NCI-H1048 (cell line): ENCODE measurements around the gene ADAMTS2.
"Not testable (repeated sequence)": the region's sequence is repeated elsewhere in the genome, so short reads cannot be mapped to it uniquely, and the experiment has no call there.

Experiments
- DNase-seq: peaks from one replicate; lab custom pipeline; 2025; lab: John Stamatoyannopoulos, UW

ADAMTS2 gene

DNA sequence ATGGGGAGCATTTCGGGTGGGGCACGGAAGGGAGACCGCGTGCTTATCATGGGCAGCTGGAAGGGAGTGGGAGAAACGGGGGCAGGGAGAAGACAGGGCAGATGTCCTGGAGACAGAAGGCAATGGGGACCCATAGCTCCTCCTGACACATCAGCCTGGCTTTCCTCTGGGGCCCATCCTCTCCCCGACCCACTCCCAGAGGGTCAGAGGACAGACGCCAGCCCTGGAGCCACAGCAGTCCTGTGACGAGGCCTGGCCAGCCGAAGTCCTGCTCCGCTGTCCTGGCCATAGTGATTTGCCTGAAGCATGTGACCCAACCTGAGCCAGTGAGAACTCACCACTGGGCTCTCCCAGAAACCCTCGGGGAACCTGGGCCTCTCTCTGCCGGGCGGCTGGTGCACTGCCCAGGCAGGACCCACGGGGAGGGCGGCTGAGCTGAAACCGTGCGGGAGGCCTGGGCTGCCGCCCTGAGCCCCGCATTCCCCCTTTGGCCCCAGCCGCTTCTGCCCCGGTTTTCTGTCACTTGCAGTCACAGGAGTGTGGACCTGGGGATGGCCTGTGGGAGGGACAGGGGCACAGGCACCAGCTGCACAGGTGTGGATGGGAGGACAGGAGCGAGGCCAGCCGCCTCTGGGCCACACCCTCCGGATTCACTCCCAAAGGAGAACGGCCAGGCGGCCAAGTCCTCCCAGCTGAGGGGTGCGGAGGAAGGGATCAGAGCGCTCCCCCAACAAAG lies 19.8 kb downstream of the ADAMTS2 start:
- no peak for DNase-seq

DNA sequence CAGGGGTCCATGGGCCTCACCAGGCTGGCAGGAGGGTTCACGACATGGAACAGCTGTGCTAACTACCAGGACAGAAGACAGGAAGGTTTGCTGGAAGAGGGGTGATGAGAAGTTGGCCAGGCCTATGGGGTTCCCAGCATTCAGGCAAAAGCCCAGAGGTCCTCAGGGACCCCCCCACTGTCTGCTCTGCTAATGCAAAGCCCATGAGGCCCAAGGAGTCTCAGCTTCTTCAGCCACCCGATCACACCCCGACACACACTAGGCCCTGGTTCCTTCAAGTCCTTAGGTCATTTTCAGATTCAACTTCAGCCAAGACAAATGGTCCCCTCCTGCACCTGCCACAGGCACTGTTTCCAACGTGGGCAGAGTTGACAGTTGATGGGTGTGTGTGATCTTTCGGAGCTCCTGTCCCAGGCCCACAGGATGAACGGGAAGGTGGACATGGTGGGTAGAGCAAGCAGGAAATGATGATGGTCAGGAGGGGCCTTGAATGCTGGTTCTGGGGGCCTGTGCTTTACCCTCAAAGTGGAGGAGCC lies 20.4 kb downstream of the ADAMTS2 start:
- no peak for DNase-seq

DNA sequence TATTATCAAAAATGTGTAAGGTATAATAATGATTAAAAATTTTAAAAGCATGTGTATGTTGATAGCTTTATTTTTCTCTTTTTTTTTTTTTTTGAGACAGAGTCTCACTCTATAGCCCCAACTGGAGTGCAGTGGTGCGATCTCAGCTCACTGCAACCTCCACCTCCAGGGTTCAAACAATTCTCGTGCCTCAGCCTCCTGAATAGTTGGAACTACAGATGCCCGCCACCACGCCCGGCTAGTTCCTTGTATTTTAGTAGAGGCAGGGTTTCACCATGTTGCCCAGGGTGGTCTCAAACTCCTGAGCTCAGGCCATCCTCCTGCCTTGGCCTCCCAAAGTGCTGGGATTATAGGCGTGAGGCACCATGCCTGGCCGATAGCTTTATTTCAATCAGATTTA lies 20.9 kb downstream of the ADAMTS2 start:
- DNase-seq, result not testable (repeated sequence)

DNA sequence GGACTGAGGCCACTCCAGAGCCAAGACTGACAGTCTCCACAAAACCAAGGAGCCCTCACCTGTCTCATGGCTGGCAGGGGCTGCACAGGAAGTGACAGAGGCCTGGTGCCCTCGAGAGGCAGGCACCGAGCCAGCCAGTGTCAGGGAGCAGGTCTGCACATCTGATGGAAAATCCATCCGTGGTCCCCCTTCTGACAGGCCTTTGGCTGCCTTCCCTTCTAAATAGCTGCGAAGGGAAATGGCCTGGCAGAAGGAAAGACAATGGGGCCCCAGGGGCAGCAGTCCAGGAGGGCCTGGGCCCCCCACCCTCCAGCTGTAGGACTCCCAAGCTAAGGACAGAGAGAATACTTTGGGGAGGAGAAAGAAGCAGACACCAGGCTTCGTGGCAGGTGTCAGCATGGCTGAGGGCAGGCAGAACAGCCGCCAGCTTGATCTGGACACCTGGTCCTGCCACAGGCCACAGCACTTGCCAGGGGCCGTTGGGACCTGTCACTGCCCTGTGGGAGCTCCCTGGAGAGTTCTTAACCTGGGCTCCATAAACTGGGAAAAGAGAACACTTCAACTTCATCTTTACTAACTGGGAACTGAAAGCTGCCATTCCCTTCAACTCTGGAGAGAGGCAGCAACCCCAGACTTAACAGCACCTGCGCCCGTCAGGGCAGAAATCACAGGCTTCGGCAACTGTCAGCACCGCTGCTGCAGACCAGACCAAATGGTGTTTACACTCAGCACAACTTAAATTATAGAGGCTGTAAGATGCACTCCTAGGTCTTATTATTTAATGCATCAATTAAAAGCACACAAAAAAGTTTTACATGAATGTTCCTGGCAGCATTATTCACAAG lies 22.0 kb downstream of the ADAMTS2 start:
- no peak for DNase-seq

DNA sequence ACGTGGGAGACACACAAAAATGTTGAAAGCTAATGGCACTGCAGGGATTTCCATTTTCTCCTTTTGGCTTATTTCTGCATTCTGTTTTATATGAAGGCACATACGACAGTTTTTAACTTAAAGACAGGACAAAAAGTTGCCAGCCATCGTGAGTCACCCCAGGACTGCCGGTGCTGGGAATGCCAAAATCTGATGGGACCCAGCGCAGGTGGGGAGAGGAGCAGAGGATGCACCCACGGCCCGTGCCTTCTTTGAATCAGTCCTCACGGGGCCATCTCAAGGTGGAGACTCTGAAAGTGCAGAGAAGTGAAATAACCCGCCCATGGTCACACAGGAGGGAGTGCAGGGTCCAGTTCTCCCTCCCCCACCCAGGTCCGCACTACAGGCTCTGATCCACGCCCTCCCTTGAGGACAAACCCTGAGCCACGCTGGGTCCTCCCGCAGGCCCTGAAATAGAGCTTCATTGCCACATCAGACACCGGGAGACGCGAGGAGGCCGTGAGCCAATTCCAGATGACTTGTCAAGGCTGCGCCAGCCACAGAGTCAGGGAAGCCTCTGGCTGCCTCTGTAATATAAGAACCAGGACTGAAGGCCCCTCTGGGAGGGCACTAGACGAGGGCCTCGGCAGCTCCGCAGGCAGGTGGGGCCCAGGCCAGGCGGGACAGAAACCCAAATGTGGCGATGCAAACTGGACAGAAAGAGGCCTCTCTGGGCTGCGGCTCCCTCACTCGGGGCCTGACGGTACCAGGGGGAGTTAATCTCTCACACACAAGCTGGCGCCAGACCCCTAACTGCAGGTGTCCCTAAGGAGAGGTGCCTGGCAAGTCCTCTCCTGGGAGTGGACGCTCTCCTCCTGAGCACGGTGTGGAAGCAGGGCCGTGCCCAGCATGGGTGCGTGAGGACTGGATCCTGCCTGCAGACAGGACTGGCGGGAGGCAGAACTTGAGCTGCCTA lies 22.9 kb downstream of the ADAMTS2 start:
- no peak for DNase-seq

DNA sequence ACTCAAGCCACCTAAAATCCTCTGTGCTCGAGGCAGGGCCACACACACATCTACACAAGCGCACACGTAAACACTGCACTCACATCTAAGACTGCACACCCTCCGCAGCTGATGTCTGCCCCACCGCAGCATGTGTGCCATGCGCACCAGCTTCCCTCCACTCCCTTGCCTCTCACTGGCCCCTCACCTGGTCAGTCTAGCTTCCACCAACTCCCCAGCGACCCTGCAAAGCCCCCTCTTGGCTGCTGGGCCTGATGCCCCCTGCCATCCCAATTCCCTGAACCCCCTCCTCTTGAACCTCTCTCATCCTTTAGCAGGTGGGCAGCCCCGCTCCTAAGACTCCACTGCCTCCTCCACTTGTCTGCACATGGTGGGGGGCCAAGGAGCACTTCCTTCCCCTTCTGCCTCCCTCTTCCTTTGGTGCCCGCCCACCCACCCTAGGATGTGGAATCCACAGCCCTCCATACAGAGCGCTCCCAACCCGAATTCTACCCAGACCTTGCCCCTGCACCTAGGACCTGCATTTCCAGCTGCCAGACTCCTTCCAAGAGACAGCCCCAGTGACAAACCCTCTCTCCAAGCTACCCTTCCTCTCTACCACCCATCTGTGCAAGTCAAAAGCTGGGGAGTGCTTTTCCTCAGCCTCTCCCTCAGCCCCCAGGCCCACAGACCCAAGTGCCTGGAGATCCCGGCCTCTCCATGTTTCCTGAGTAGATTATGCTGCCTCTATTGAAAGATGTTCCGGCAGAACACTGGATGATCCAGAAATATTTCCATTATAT lies 23.9 kb downstream of the ADAMTS2 start:
- DNase-seq, result no peak

DNA sequence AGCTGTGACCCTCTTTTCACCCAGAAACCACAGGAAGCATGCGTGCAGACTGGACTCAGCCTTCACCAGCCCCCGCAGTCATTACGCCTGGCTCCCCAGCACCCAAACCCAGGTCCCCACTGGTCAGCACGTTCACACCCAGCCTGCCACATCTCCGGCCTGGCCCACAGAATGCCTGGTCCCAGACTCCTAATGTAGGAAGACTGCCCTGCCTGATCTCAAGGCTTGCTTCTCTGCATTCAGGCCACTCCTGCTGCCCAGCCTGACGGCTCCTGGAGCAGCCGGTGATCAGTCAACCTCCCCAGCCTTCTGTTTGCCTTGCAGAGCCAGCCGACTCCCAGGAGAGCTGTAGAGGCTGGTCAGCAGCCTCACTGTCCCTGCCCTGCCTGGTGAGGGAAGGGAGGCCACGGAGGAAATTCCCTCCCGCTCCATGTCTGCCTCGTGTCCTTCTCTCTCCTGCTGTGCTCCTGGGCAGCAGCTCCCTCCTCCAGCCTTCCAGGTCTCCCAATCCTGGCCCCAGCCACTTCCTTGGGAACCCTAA lies 25.4 kb downstream of the ADAMTS2 start:
- no peak for DNase-seq

DNA sequence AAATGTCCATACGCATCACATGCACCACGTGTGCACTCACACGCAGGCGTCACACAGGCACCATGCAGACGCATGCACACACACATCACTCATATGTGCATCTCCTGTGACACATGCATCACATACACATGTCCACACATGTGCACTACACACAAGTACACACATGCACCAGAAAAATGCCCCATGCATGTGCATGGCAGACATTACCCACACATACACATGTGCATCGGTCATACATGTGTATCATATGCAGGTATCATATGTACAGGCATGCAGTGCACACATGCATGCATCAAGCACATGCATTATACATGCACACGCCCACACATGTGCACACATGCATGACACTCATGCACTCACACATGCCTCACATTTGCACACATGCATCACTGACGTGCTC lies 26.1 kb downstream of the ADAMTS2 start:
- no peak for DNase-seq

DNA sequence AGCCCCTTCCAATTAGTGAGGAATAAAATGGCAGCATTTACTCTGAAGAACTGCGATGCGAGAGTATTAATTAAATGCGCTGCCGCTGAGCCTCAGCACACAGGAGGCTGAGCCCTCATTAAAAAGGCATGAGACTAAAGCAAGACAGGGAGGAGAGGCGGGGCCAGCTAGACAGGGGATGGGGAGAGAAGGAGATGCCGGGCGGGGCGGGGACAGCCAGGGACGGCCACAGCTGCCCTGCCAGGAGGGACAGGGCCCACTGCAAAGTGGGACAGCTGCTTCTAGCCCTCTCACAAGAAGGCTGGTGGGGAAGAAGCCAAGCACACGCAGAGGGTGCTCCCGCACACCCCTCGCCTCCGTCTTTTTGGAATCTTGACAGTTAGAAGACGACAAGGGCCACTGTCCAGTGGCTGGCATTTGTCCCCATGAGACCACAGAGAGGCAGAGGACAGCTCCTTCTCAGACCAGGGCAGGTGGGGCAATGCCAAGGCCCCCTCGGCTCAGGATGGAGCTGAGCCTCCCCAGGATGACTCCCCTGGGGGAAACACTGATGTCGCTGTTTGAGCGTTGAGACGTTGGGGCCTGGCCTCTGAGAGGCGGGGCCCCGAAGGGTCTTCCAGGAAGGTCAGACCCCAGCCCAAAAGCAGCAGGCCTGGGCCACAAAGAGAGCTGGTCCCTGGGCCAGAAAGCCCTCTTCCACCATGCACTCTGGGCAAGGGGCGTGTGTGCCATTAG lies 26.9 kb downstream of the ADAMTS2 start:
- DNase-seq, result no peak

DNA sequence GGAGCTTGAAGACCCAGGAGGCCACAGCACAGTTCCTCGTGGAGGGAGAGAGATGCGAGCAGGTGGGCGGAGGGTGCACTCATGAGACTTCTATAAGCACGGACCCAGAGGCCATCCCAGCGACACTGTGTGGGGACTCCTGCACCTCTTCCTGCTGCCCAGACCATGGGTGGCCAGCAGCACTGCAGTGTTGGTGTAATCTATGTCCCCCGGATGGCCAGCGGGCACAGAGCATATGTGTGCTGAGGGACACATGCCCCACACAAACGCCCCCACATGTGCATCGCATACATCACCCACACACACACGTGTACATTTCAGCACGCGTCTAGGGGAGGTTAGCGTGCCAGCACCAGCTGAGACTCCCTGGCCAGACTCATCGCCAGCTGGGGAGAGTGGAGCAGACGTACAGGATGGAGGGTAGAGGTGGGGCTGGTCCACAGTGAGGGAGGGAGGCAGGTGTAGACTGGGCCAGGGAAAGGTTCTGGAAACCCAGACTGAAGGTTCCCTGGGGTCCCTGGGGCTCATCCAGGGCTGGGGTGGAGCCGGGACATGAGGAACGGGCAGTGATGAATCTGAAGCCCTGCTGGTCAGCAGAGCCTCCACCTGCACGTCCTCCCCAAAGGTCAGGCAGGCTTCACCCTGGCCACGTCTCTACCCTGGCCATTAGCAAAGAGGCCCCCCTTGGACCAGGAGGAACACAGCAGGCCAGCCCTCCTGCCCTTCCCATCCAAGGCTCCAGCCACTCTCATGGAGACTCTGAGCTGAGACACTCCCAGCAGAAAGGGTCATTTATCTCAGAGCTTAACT lies 27.6 kb downstream of the ADAMTS2 start:
- no peak for DNase-seq

DNA sequence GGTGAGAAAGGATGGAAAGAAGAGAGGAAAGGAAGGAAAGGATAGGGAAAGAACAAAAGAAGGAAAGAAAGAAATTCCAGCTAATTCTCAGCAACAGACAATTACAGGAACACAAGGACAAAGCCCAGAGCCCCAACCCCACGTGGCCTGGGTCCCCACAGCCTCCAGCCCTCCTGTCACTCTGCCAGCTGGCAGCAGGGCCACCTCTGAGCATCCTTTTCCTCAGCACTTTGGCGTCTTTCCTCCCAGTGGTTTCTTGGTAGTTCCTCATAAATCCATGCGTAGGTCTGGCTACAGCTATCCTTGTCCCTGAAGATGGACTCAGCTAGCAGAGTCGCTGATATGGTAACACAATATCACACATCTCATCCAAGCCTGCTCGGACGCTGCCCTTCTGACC lies 28.3 kb downstream of the ADAMTS2 start:
- DNase-seq, result no peak

DNA sequence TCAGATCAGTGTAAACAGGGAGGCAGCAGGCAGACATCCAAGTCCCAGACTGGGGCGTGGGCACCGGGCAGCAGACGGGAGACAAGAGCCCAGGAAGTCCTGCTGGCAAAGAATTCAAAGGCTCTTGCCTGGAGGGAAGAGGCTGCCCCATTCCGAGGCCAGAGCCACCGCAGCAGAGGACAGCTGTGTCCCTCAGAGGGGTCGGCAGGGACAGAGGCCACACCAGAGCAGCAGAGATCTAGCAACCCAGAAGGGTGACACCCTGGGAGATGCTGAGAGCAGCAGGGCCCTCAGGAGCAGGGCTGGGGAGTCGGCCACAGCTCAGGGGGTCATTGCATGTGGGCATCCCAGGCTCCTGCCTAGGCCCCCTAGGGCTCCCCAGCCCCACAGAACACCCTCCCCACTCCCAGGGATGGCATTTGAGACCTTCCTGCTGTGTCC lies 29.1 kb downstream of the ADAMTS2 start:
- DNase-seq, result no peak

DNA sequence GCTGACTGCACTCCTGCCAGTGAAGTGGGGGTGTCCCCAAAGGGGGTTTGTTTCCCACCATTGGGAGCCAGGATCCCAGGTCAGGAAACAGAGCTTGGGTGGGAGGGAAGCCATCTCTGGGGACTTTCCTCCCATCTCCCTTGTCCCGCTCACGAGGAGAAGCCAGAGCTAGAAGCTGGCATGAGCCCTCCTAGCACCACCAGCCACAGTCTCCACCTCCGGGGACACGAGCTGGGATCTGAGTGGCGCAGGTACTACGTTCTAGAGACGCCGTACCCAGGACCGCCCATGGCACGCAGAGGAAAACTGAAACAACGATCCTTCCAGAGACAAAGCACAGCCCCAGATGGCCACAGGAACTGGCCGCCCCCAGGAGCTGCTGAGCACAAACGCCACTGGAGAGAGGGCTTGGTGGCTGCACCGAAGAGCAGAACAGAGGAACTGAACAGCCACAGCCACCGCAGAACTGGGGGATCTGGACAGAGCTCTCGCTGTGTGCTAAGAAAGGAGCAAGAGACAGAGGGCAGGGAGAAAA lies 29.8 kb downstream of the ADAMTS2 start:
- no peak for DNase-seq

DNA sequence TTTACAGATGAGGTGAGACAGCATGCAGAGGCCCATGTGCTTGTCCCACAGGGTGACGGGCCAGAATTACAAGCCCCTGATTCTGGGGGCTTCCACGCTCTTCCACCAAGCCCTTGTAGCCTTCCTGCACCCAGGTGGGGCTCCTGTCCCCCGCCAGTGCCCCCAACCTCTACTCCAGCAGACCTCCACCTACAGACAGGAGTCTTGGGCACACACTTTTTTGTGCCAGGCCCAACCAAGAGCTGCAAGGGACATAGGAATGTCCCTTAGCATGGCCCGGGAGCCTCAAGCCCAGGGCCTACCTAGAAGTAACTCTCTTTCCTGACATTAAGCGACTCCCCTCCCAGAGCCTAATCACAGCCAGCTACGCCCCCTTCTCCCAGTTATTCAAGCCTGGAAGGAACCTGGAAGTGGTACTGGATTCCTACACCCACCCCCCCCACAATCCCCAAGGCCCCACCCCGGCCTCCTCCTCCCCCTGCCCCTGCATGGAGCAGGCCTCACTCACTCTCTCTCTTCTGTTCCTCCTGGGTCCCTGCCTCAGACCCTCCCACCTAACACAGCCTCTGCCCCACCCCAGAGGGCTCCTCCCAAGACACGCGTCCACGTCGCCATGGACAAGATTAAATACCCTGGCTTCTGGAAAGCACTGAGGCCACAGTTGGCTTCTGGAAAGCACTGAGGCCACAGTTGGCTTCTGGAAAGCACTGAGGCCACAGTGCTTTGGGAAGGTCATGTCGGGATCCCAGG lies 30.5 kb downstream of the ADAMTS2 start:
- no peak for DNase-seq

DNA sequence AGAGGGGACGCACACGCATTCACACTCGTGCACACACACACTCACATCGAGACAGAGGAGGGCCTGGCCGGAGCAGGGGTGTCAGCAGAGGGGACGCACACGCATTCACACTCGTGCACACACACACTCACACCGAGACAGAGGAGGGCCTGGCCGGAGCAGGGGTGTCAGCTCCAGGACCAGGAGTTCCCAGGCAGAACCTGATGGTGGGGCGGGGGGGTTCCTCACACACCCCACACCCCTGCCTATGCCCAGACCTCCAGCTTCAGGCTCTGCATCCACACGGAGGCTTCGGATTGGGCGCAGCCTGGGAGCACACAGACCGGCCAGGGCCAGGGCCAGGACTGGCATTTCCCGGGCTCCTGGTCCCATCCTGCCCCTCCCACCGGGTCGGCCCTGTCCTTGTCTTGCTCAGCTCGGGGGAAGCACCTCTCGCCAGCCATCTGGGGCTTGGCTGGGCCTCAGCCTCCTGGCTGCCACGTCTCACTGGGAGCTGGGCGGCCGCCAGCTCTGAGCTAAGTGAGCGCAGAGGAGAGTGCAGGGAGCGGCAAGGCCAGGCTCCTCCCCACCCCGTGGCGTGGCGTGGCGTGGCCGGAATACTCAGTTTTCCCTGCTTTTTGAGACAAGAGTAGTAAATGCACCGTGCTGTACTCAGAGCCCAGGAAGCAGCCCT lies 31.3 kb downstream of the ADAMTS2 start:
- DNase-seq, result no peak

DNA sequence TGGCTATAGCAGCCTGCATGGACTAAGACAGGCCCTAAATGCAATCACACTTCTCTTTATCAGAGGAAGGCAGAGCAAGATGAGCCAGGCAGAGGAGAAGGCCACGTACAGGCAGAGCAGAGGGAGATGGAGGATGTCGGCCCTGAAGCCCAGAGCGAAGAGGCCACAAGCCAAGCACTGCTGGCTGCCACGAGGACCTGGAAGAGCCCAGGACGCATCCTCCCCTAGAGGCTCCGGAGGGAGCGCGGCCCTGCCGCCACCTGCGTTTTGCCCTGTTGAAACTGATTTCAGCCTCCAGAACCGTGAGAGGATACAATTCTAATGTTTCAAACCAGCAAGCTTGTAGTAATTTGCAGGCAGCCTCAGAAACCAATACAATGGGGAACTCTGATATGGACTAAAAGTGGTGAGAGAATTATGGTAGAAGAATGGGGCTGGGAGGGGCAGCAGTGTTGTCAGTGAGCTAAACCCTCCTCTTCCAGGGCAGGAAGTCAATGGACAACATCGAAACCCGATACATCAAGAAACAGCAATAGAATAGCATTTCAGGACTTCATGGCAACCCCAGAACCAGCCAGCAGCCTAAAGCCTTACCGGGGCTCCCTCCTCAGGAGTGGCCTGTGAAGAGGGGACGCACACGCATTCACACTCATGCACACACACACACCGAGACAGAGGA lies 32.6 kb downstream of the ADAMTS2 start:
- DNase-seq, result no peak

DNA sequence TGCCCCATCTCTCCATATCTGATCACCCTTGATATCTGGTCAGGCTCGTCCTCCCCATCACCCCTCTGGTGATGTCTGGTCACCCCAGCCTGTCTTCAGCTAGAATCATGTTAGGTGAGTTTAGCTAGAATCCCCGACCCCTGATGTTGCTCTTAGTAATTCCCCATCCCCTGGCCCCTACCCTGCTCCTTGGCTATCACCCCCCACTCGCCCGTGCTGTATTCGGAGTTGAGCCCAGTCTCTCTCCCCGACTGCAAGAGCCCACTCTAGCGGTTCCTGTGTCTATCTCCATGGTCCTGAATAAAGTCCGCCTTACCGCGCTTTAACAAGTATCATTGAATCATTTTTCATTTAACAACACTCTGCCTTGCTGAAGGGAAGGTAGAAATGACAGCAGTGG lies 33.7 kb downstream of the ADAMTS2 start:
- DNase-seq, result no peak
